GM18498 (cell line): ENCODE measurements around the gene SNX3.

Experiments
- ATAC-seq: cut with Tn5 transposase; IDR thresholded peaks from one replicate; pipeline ENCODE4 v1.9.1; 2021; ENCODE audit warnings: mild to moderate bottlenecking, moderate library complexity; ENCODE audit not compliant: unreplicated experiment

The SNX3 gene

DNA sequence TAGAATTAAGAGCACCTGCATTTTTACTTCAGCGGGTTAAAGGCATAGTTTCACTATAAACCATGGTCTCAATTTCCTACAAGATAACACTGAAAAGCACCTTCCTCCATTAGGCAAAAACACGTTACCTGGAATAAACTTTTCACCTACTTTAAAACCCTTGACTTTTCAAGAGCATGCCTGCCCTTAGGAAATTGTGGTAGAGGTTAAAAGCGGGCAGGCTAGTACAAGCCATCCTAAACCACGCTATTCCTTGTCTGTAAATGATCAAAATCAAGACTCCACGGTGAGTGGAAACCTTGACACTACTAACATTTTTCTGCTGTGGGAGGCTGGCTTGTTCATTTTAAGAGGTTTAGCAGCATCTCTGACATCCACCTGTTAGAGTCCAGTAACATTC is 51.1 kb downstream of the SNX3 start:
- ATAC-seq: no peak

GRCh38 chr6:108207013-108207412 is 53.8 kb downstream of the SNX3 start:
- ATAC-seq: no peak

- ATAC-seq: no peak
These were observed 57.4 kb downstream of the SNX3 start for GRCh38 chr6:108203189-108204112.

- ATAC-seq: no peak
These were observed 60.2 kb downstream of the SNX3 start for GRCh38 chr6:108200631-108201030.

- ATAC-seq: no peak
These were observed 60.7 kb downstream of the SNX3 start for GRCh38 chr6:108200186-108200585.

GRCh38 chr6:108198761-108199498 is 61.9 kb downstream of the SNX3 start:
- ATAC-seq: no peak

GRCh38 chr6:108195209-108195608 is 65.6 kb downstream of the SNX3 start:
- ATAC-seq: no peak

- ATAC-seq: no peak
These were observed 66.3 kb downstream of the SNX3 start for GRCh38 chr6:108194503-108194902.

DNA sequence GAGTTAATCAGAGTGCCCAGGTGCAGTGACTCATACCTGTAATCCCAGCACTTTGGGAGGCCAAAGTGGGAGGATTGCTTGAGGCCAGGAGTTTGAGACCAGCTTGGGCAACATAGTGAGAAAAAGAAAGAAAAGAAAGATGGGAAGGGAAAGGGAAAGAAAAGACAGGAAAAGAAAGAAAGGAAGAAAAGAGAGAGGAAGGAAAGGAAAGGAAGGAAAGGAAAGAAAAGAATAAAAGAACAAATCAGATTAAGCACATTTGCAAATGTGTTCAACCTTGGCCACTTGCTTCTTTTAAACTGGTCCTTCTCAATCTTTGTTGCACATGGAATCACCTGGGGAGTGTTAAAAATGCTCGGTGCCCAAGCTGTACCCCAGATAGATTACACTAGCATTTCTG is 67.0 kb downstream of the SNX3 start:
- ATAC-seq: no peak

- no peak for ATAC-seq
These were observed 67.7 kb downstream of the SNX3 start for GRCh38 chr6:108193131-108193530.

GRCh38 chr6:108187519-108187918 is 73.3 kb downstream of the SNX3 start:
- ATAC-seq: no peak

DNA sequence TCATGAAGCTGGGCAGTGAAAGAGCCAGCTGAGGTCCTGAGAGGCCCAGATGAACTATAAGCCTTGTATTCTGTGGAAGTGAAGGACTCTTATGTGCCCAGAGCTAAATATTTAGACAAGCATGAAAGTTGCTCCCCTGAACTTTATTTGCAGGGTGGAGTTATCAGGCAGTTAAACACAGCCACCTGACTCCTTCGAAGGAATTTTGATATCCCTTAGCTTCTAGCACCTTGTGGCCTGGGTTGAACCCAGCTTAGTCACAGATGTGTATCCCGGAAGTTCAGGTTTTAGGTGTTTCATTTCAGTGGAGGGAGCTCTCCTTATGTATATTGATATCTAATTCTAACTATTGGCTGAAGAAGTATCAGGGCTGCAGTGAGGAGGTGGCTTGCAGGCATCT is 74.6 kb downstream of the SNX3 start:
- ATAC-seq: no peak

DNA sequence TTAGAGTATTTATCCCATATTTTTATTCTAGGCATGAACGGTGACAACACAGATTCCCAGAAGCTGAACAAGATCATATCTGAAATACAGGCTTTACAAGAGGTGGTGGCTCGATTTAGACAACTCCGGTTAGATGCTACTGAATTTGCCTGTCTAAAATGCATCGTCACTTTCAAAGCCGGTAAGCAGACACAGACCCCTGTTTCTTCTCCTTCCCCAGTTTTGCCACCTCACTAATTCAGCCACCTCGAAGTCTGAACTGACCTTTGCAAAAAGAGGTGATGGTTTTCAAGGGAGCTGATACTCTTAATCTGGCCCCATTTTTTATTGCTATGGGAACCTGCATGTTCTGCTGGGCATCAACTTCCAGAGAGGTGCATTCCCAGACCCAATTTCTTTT is 80.1 kb downstream of the SNX3 start:
- no peak for ATAC-seq

GRCh38 chr6:108180266-108180665 is 80.6 kb downstream of the SNX3 start:
- no peak for ATAC-seq

- no peak for ATAC-seq
These were observed 81.1 kb downstream of the SNX3 start for GRCh38 chr6:108179741-108180140.

- no peak for ATAC-seq
These were observed 84.4 kb downstream of the SNX3 start for GRCh38 chr6:108176281-108177089.

DNA sequence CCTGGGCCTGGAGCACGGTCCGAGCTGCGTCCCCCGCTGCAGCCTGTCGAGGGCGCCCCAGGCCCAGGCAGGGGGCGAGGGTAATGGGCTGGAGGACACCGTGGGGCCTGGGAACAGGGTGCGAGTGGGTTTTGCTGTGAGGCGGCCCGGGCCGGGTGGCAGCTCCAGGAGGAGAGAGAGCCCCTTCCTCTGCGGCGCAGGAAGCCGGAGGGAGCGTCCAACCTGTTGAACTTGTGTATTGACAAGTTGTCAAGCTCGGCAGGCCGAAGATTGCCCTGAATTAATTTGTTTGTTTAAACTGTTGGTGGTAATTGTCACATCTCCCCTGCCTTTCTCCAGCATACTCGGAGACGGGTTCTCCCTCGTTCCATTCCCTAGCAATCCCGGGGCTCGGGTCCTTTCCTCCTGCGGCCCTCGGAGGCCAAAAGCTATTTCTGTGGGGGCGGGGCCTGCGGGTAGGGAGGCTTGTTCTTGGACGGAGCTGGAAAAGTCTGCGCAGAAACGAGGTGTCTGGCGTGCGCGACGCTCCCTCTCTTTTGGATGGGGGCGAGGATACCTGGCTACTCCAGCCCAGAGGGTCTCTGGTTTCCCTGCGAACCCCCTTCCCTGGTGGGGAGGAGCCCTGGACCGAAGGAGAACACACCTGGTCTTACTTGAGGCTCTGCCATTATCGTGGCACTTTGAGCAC is 85.1 kb downstream of the SNX3 start:
- ATAC-seq: no peak

GRCh38 chr6:108175176-108175591 is 85.7 kb downstream of the SNX3 start:
- no peak for ATAC-seq

- no peak for ATAC-seq
These were observed 86.3 kb downstream of the SNX3 start for GRCh38 chr6:108174371-108175175.
